ENCODE results near the gene ODAPH. TPM values are rescaled to one million over a fixed set of nuclear protein-coding genes. Genes with fewer than 3 reads are reported as not detected.

Gene ODAPH
- total and polyA plus RNA-seq, 11 donors = not detected

- H3K27ac ChIP-seq = no peak overlapping the region
- ATAC-seq (no peak), DNase-seq (no peak)
- no peaks in the 10 kb centered on the region for H3K4me1 ChIP-seq
- peaks cover 0 to 7% (median 4%) of the 10 kb centered on the region in 9 donors for H3K27me3 ChIP-seq
- TF ChIP-seq CTCF (IDR thresholded peaks at IDR 0.05) = no peak
- TF ChIP-seq POLR2A (IDR thresholded peaks at IDR 0.05) = no peak
- no peaks in the 10 kb centered on the region for H3K36me3 ChIP-seq
- H3K9me3 ChIP-seq = no peaks in the 10 kb centered on the region
- intact Hi-C loops (cut with DNase I) = no loop called here
- no peak overlapping the region for H3K4me3 ChIP-seq
Observed at GRCh38 chr4:75552452-75552851, 3.4 kb upstream of the ODAPH start.

- 81 to 87% (median 86%) methylated on average over 8 of the region's 8 CpGs for WGBS, 4 donors
- Histone ChIP-seq H3K4me1 (peaks cover 0 to 7% (median 0%) of the 10 kb centered on the region in 12 donors), H3K4me3 (no peak overlapping the region), H3K27me3 (peaks cover 0 to 13% (median 4%) of the 10 kb centered on the region in 9 donors), H3K9me3 (no peaks in the 10 kb centered on the region), H3K27ac (no peak overlapping the region), H3K36me3 (no peaks in the 10 kb centered on the region)
- ATAC-seq (no peak), DNase-seq (no peak)
- TF ChIP-seq POLR2A (IDR thresholded peaks at IDR 0.05) (no peak), CTCF (IDR thresholded peaks at IDR 0.05) (no peak)
- intact Hi-C loops (cut with DNase I) = no loop called here
Observed at GRCh38 chr4:75557696-75558095, 1.8 kb downstream of the ODAPH start.

GRCh38 chr4:75561789-75562188, 5.9 kb downstream of the ODAPH start:
- H3K4me1 ChIP-seq = peaks cover 0 to 25% (median 0%) of the 10 kb centered on the region in 12 donors
- WGBS, 4 donors = 58 to 76% (median 71%) methylated on average over 8 of the region's 8 CpGs
- TF ChIP-seq POLR2A (IDR thresholded peaks at IDR 0.05) (no peak), CTCF (IDR thresholded peaks at IDR 0.05) (no peak)
- peaks cover 0 to 8% (median 0%) of the 10 kb centered on the region in 9 donors for H3K27me3 ChIP-seq
- ATAC-seq (no peak), DNase-seq (no peak)
- no peak overlapping the region for H3K27ac ChIP-seq
- H3K36me3 ChIP-seq = no peaks in the 10 kb centered on the region
- intact Hi-C loops (cut with DNase I) = no loop called here
- no peak overlapping the region for H3K4me3 ChIP-seq
- H3K9me3 ChIP-seq = no peaks in the 10 kb centered on the region

GRCh38 chr4:75564023-75564422, 8.2 kb downstream of the ODAPH start:
- TF ChIP-seq CTCF (IDR thresholded peaks at IDR 0.05) = no peak
- 79 to 85% (median 82%) methylated on average over 11 of the region's 11 CpGs for WGBS, 4 donors
- DNase-seq (no peak), ATAC-seq (no peak)
- H3K4me3 ChIP-seq = no peak overlapping the region
- H3K27ac ChIP-seq = no peak overlapping the region
- intact Hi-C loops (cut with DNase I) = no loop called here
- H3K4me1 ChIP-seq = peaks cover 0 to 34% (median 0%) of the 10 kb centered on the region in 12 donors
- H3K36me3 ChIP-seq = no peaks in the 10 kb centered on the region
- peaks cover 0 to 11% (median 0%) of the 10 kb centered on the region in 9 donors for H3K27me3 ChIP-seq
- H3K9me3 ChIP-seq = no peaks in the 10 kb centered on the region

Data from heart left ventricle (tissue), 16 donors.